RKO (cell line): ENCODE measurements around the gene RNU4-1.
"Not testable (repeated sequence)": the region's sequence is repeated elsewhere in the genome, so short reads cannot be mapped to it uniquely, and the experiment has no call there.

Experiments used
- DNase-seq: peaks from one replicate; pipeline ENCODE4 v3.0.0-alpha.2; 2016; ENCODE audit warnings: low spot score

Gene RNU4-1

DNA sequence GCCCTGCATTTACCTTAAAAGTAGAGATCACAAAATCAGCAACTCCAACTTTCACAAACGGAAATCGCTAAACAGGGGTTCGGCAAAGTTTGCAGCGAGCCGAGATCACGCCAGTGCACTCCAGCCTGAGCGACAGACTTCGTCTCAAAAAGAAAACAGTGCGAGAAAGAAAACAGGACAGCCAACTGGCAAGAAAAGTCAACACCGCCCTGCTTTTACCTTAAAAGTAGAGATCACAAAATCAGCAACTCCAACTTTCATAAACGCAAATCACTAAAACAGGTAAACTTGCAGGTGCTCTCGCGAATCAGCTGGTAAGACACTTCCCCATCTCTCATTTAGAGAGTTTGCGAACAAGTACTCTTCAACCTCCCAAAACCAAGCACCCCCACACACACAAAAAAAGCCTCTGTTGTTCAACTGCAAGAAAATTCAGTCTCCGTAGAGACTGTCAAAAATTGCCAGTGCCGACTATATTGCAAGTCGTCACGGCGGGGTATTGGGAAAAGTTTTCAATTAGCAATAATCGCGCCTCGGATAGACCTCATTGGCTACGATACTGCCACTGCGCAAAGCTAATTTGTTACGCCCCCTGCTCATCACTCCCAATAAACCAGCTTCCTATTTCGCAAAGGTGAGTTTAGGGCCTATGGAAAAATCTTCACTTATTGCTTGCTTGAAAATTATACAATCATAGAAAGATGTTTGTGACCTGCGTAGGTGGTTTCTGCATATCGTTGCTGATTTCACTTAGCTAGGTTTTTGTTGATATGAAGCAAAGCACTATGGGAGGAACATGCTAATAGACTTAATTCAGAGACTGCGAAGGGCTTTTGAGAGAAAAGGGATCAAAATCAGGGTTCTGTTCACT, at the start of gene RNU4-1:
RNU4-1 (minus strand) TSS at position 577 of the 871 bp plus-strand sequence.
- DNase-seq: peak; percentile 97

DNA sequence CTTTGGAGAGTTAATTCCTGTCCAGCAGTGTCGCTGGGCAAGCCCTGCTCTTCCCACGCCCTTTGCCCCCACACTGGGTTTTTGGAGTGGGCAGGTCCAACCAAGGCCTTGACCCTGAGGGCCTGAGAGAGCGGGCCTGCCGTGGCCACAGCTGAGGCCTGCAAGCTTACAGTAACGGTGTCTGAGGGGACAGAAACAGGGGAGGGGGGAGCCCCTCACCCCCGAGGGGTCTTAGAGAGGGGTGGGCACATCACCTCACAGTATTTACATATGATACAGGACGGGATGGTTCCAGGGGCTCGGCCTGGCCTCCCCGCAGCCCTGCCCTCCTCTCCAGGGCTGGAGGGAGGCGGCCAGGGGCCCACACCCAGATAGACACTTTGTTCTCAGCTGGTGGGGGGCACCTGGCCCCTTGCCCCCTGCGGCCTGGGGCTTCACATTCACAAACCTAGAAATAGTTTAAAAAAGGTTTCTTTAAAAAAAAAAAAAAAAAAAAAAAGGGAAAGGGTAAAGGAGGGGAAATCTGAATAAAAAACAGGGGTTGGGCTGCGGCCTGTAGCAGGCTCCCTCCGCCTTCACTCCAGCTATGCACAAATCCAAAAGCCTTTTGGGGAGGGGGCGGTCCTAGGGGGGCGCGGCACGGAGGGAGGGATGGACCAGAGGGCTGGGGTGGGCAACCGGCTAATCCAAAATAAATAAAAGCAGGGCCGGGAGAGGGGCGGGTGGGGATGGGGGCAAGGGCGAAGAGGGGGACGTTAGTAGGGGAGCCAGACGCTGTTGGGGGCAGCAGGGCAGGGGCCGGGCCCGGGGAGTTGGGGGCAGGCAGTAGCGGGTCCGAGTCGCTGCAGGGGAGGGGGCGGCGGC, 49.4 kb upstream of the RNU4-1 start:
- no peak for DNase-seq

DNA sequence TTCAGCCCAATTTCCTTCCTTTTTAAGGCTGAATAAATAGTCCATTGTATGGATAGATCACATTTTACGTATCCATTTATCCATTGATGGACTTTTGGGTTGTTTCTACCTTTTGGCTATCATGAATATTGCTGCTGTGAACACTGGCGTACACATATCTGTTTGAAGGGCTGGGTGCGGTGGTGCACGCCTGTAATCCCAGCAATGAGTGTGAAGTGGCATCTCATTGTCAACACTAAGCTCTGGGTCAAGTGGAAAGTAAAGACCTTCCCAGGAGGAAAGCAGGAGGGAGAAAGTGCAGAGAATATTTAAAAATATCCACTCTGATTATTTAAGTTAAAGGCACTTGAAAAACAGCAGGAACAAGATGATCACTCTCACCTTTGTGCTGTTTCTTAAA, 46.2 kb upstream of the RNU4-1 start:
- DNase-seq: no peak

DNA sequence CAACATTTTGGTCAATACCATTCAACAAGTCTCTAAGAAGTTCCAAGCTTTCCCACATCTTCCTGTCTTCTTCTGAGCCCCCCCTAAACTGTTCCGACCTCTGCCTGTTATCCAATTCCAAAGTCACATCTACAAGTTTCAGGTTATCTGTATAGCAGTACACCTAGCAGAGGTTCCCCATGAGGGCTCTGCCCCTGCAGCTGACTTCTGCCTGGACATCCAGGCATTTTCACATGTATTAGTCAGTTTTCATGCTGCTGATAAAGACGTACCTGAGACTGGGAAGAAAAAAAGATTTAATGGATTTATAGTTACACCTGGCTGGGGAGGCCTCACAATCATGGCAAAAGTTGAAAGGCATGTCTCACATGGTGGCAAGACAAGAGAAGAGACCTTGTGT, 44.7 kb upstream of the RNU4-1 start:
- DNase-seq: no peak

DNA sequence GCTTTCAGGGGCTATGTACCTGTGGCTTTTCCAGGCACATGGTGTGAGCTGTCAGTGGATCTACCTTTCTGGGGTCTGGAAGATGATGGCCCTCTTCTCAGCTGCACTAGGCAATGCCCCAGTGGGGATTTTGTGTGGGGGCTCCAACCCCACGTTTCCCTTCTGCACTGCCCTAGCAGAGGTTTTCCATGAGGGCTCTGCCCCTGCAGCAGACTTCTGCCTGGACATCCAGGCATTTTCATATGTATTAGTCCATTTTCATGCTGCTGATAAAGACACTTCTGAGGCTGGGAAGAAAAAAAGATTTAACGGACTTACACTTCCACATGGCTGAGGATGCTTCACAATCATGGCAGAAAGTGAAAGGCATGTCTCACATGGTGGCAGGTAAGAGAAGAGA, 43.4 kb upstream of the RNU4-1 start:
- DNase-seq: not testable (repeated sequence)

DNA sequence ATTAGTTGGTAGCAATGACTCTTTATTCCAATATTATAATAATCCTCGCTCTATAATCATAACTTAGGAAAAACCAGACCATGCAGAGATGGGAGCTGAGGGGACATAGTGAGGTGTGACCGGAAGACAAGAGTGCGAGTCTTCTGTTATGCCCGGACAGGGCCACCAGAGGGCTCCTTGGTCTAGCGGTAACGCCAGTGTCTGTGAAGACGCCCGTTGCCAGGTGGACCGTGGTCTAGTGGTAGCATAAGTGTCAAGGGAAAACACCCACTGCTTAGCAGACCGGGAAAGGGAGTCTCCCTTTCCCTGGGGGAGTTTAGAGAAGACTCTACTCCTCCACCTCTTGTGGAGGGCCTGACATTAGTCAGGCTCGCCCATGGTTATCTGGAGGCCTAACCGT, 42.4 kb upstream of the RNU4-1 start:
- DNase-seq: peak; percentile 72

DNA sequence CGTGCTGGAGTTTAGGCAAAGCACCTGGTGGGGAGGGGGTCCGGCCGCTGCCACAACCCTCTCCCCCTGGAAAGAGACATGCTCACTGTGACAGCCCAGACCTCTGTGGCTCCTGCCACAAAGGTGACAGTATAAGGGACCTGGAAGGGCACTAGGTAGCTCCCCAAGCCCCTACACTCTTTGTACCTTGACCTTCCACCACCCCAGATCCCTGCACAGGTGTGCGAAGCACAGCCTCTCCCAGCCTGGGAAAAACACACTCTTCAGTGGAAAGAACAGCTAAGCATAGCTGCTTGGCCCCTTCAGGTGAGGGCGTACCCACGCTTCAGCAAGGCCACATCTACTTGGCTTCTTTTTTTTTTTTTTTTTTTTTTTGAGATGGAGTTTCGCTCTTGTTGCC, 39.5 kb upstream of the RNU4-1 start:
- DNase-seq: no peak

DNA sequence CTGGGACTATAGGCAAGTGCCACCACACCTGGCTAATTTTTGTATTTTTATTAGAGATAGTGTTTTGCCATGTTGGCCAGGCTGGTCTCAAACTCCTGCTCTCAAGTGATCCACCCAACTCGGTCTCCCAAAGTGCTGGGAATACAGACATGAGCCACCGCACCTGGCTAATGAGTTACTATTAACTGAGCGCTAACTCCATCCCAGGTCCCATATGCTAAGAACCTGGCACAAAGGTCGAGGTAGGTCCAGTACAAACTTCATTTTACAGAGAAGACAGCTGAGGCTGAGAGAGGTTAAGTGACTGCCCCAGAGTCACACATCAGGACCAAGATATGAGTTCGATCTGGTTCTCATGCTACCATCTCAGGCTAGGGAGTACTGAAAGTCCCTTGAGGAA, 39.0 kb upstream of the RNU4-1 start:
- DNase-seq: no peak

DNA sequence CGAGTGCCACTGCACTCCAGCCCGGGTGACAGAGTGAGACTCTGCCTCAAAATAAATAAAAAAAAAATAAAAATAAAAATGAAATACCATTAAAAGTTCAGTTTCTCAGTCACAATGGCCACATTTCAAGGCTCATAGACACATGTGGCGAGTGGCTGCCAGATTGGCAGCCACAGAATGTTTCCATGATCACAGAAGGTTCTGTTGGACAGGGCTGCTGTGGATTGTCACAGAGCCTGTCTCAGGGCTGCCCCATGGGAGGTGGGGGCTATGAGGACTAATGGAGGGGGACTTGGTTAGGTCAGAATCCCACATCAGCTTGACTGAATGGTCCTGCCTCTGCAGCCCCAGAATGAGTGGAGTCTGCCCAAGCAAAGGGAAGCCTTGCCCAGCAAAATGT, 38.4 kb upstream of the RNU4-1 start:
- no peak for DNase-seq

DNA sequence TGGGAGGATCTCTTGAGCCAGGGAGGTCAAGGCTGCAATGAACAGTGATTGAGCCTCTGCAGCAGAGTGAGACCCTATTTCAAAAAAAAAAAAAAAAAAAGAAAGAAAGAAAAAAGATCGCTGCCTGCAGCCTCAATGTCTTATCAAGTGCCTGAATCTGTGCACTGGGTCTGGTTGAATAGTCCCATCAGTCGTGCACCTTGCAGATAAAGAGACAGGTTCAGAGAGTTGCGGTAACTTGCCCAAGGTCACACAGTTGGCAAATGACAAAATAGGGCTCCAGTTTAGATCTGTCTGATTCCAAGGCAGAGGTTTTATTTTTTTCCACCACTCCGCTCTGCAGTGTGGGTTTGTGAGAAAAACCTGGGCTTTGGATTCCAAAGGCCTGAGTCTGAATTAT, 35.2 kb upstream of the RNU4-1 start:
- no peak for DNase-seq

DNA sequence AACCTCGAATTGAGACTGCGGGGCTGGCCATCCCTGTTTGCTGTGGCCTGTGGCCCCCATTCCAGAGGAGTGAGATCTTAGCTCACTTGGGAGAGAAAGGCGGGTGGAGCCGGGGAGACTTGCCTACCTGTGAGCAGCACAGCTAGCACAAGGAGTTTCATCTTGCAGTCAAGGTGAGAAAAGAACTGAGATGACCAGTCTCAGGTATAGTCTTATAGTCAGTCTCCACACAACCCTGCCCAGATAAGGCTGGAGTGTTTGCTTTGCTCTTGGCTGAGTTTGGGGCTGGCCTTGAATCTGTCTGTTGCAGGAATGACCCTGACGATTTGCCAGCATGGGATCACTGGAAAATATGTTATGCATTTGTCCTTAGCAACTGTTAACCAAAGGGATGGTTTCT, 34.6 kb upstream of the RNU4-1 start, which contains the start of gene PLA2G1B:
PLA2G1B (minus strand) TSS at position 187 of the 400 bp plus-strand sequence; CDS start at position 161, 26 bp downstream.
- DNase-seq: no peak

DNA sequence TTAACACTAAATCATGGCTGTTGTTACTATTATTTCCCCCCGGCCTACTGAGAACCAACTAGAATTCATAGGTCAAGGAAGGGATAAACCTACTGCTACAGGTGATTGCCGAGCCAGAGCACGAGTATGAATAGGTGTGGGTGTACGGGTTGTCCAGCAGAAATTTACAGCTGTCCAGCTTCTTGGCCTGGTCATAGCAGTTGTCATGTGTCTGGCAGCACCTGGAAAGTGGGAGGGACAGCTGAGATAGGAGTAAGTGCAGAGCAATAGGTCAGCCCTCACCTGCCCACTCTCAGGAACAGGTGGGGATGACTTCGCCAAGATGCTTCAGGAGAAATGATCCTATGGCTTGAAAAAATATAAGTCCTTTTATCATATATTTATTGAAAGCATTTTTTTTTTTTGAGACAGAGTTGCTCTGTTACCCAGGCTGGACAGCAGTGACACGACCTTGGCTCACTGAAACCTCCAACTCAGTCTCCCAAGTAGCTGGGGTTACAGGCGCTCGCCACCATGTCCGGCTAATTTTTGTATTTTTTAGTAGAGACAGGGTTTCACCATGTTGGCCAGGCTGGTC, 31.9 kb upstream of the RNU4-1 start:
- no peak for DNase-seq

DNA sequence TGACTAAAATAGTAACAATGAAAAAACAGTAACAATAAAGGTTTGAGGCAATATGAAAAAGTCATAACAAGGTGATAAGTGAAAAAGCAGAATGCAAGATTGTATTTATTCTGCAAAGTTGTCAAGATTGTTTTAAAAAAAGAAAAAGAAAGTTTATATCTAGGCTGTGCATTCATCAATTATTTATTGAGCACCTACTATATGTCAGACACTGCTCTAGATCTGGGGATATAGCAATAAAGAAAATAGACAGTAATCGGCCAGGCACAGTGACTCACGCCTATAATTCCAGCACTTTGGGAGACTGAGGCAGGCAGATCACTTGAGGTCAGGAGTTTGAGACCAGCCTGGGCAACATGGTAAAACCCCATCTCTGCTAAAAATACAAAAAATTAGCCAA, 30.7 kb upstream of the RNU4-1 start:
- no peak for DNase-seq

DNA sequence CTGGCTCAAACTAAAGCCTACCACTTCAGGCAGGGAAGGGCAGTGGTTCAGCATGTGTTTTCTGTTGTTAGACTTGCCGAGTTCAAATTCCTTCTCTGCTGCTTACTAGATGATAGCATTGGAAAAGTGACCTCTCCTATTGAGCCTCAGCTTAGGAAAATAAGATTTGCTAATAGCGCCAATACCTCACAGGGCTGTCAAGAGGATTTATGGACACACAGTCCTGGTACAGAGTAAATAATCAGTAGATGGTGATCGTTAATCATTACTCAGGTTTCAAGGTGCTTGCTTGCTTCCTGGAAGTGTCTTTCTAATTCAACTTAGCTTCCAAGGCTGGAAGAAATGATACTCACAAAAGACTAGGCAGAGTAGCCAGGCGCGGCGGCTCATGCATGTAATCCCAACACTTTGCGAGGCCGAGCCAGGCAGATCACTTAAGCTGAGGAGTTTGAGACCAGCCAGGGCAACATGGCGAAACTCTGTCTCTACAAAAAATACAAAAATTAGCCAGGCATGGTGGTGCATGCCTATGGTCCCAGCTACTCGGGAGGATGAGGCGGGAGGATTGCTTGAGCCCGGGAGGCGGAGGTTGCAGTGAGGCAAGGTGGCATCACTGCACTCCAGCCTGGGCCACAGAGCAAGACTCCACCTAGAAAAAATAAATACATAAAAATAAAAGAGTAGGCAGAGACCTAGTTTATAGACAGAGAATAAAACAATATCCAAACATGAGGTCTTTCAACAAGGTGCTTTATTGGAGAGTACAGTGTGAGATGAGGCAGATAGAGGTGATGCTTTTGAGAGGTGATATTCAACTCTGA, 28.6 kb upstream of the RNU4-1 start:
- DNase-seq: no peak

DNA sequence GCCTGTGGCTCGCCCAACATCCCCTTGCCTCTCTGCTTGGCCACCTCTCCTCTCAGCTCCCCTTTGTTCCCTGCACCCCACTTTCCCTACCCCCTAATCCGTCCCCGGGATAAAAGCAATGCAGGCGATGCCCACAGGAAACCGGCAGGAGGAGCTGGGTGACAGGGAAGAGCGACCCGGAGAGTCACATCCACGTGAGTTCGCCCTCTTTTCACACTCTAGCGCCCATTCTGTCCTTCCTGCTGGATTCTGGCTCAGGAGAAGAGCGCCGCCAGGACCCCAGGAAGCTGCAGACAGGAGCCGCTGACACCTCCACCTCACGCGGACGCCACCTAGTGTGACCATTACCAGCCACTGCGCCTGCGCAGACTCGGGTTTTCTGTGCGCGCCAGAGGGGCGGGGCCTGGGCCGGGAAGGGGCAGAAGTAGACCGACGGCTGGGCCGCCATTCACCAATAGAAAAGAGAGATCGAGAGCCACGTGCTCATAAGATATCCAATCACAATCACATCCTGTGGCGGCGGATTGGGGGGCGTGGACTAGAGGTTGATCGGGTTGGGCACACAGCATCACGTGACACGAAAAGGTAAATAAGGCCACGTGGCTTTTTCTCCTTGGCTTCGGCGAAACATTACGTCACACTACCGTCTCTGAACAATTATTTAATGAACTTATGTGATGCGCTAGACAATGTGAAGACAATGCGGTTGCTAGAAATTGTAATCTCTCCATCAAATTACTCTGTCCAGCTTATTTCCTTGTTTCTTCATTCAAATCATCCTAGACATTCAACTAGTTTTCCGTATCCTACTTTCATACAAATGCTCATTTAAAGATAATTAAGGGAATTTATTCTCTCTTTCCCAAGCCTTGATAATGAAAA, 24.4 kb upstream of the RNU4-1 start:
- DNase-seq: peak; percentile 100

DNA sequence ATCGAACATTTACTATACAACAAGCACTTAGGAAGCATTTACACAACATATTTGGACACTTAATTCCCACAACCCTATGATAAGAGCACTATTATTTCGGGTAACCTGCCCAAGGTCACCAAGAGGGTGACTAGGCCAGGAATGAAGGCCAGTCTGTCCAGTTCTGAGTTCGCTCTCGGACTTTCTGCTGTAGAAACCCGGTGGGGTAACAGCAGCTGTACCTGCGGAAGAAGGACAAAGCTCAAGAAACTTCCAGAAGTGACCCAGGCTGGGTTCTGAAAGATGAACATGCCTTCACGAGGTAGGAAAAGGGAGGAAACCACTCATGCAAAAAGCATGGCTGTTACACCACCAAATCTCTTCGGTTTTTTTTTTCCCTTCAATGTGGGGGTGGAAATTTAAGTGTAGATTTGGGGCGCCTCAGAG, 23.8 kb upstream of the RNU4-1 start:
- DNase-seq: no peak

DNA sequence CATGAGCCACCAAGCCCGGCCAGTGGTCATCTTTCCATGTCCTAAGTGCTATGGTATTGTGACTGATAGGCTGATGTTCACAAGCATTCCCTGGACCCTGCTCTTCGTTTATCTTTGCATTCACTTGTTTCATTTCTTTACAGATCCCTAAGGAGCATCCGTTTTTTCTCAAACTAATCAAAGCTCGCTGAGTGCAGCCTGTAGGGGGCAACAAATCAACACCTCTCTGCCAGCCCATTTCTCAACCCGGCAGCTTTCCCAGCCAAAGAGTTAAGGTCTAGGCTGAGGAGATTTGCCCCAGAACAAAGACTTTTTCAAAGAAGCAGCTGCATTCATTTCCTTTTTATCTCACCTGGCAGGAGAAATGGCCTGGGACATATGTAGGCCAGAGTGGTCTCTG, 21.2 kb upstream of the RNU4-1 start:
- DNase-seq: peak; percentile 59

DNA sequence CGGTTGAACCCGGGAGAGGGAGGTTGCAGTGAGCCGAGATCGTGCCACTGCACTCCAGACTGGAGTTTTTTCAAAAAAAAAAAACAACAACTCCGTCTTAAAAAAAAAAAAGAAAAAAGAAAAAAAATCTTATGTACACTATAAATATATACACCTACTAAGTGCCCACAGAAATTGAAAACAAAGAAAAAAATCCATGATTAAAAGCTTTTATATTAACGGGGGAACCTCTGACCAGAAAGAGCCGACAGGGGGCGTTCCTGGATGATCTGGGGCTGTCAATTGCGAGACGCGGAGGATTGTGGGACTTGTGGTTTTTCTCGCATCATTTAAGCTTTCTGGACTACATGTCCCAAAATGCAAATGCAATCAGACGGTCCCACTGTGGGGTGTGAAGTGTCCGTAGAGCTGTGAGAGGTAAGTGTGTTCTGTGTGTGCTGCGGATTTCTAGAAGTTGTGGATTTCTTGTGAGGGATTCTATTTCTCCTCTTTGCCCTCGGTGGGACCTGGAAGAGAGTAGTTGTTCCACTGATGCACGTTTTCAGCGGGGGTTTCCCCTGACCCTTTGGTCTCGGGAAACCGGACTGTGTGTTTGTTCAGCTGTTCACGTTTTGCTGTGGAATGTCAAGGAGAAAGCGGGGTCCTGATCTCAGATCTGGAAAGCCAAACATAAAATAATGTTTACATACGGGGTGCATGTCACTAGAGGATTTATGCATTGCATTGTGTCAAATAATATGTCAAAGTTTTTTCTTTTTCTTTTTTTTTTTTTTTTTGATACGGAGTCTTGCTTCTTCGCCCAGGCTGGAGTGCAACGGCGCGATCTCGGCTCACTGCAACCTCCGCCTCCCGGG, 9.2 kb upstream of the RNU4-1 start, which contains the start of gene SIRT4:
SIRT4 (plus strand) TSS at position 360 of the 854 bp plus-strand sequence. CDS start 1,241 bp downstream, outside the sequence.
- peak; percentile 95 for DNase-seq

DNA sequence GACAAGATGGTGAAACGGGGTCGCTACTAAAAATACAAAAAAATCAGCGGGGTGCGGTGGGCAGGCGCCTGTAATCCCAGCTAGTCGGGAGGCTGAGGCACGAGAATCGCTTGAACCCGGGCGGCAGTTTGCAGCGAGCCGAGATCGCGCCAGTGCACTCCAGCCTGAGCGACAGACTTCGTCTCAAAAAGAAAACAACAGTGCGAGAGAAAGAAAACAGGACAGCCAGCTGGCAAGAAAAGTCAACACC, 701 bp downstream of the RNU4-1 start:
- no peak for DNase-seq
